Neuronal stem cell (in vitro differentiated cells): ENCODE measurements around the gene TMEM150C.

Source experiments
- DNase-seq: peaks from one replicate; pipeline ENCODE4 v3.0.0-alpha.2; 2013; ENCODE audit warnings: low spot score
- H2AFZ ChIP-seq: one replicate; pipeline ENCODE4 v1.6.1; 2013; ENCODE audit warnings: mild to moderate bottlenecking, low read length, inconsistent platforms
- H2AK5ac ChIP-seq: 2 replicates; pipeline ENCODE4 v1.6.1; 2013; ENCODE audit warnings: low read depth, mild to moderate bottlenecking, inconsistent platforms, low read length, moderate library complexity, mixed read lengths
- H2BK120ac ChIP-seq: 2 replicates; pipeline ENCODE4 v1.6.1; 2013; ENCODE audit warnings: low read depth, mild to moderate bottlenecking, inconsistent platforms, low read length, moderate library complexity, mixed read lengths
- H2BK12ac ChIP-seq: one replicate; pipeline ENCODE4 v1.6.1; 2013; ENCODE audit warnings: low read length, inconsistent platforms
- H2BK15ac ChIP-seq: 2 replicates; pipeline ENCODE4 v1.6.1; 2013; ENCODE audit warnings: mild to moderate bottlenecking, low read length, inconsistent platforms, mixed read lengths
- H2BK5ac ChIP-seq: one replicate; pipeline ENCODE4 v1.6.1; 2013; ENCODE audit warnings: inconsistent platforms, mild to moderate bottlenecking, low read length, moderate library complexity
- H3K14ac ChIP-seq: one replicate; pipeline ENCODE4 v1.6.1; 2013; ENCODE audit warnings: low read length, inconsistent platforms
- H3K18ac ChIP-seq: 2 replicates; pipeline ENCODE4 v1.6.1; 2013; ENCODE audit warnings: low read length, inconsistent platforms
- H3K23ac ChIP-seq: 2 replicates; pipeline ENCODE4 v1.6.1; 2013; ENCODE audit warnings: low read depth, mild to moderate bottlenecking, mixed read lengths, low read length, inconsistent platforms; ENCODE audit not compliant: poor library complexity
- H3K27ac ChIP-seq: replicated peaks from 3 replicates; pipeline ENCODE4 v1.5.1; 2013; ENCODE audit warnings: low read length, inconsistent platforms
- H3K27me3 ChIP-seq, 3 experiments: 2 replicates each; pipeline ENCODE4 v1.6.1; 2013; ENCODE audit warnings: low read length in 3 of 3, mild to moderate bottlenecking in 2 of 3, inconsistent platforms in 1 of 3, low read depth in 1 of 3, mixed read lengths in 1 of 3, moderate library complexity in 1 of 3; ENCODE audit not compliant: control insufficient read depth in 3 of 3, insufficient read depth in 3 of 3
- H3K36me3 ChIP-seq, 2 donors: replicated peaks in 1 of 2; 2 replicates each; pipeline ENCODE4 v1.6.1; 2013; ENCODE audit warnings: low read length in 2 of 2; ENCODE audit not compliant: control insufficient read depth in 2 of 2, insufficient read depth in 2 of 2
- H3K4ac ChIP-seq: 2 replicates; pipeline ENCODE4 v1.6.1; 2013; ENCODE audit warnings: inconsistent platforms, mild to moderate bottlenecking, low read length, moderate library complexity
- H3K4me1 ChIP-seq, 2 donors: 1 replicate in 1 of 2; 2 replicates in 1 of 2; pipeline ENCODE4 v1.6.1; 2013; ENCODE audit warnings: low read length in 2 of 2, low read depth in 1 of 2; ENCODE audit not compliant: control insufficient read depth in 2 of 2, insufficient read depth in 1 of 2
- H3K4me2 ChIP-seq: one replicate; pipeline ENCODE4 v1.6.1; 2013; ENCODE audit warnings: mild to moderate bottlenecking, low read length, inconsistent platforms; ENCODE audit not compliant: insufficient read depth, poor library complexity, severe bottlenecking
- H3K4me3 ChIP-seq, 2 donors: 2 replicates each; pipeline ENCODE4 v1.5.1; 2013; ENCODE audit warnings: low read length in 2 of 2, mild to moderate bottlenecking in 2 of 2, inconsistent platforms in 1 of 2, moderate library complexity in 1 of 2
- H3K79me1 ChIP-seq: one replicate; pipeline ENCODE4 v1.6.1; 2013; ENCODE audit warnings: low read depth, mild to moderate bottlenecking, inconsistent platforms, low read length, moderate library complexity
- H3K9ac ChIP-seq: one replicate; pipeline ENCODE4 v1.6.1; 2013; ENCODE audit warnings: mild to moderate bottlenecking, low read depth, low read length, inconsistent platforms; ENCODE audit not compliant: poor library complexity
- H3K9me3 ChIP-seq, 2 donors: replicated peaks in 1 of 2; 2 replicates each; pipeline versions ENCODE3 to v1.6.1; 2013; ENCODE audit warnings: low read length in 2 of 2, mild to moderate bottlenecking in 2 of 2, inconsistent platforms in 1 of 2, low read depth in 1 of 2, mixed read lengths in 1 of 2, moderate library complexity in 1 of 2; ENCODE audit not compliant: control insufficient read depth in 2 of 2, insufficient read depth in 1 of 2
- H4K8ac ChIP-seq: one replicate; pipeline ENCODE4 v1.6.1; 2013; ENCODE audit warnings: low read depth, mild to moderate bottlenecking, inconsistent platforms, low read length, moderate library complexity
- H4K91ac ChIP-seq: one replicate; pipeline ENCODE4 v1.6.1; 2013; ENCODE audit warnings: low read length, low read depth, mild to moderate bottlenecking, inconsistent platforms; ENCODE audit not compliant: poor library complexity
- WGBS, 2 donors: extraction: QIAGEN DNeasy Blood & Tissue Kit; methylation state at CpG; one replicate each; pipeline ENCODE4 v1.1.7; 2013; ENCODE audit warnings: missing lambda C conversion rate in 2 of 2, mixed read lengths in 1 of 2; ENCODE audit not compliant: insufficient read length in 2 of 2, insufficient replicate concordance in 1 of 2; ENCODE audit errors: extremely low coverage in 2 of 2; 5-methylcytosine and 5-hydroxymethylcytosine counted together

The TMEM150C gene

GRCh38 chr4:82521283-82521682 lies 40.5 kb downstream of the TMEM150C start:
- no peak overlapping the region for H2BK5ac ChIP-seq
- no CpG with 5 or more reads among the region's 2 CpGs for WGBS, 2 donors

GRCh38 chr4:82519776-82520175 lies 42.0 kb downstream of the TMEM150C start:
- Histone ChIP-seq H3K23ac (no peak overlapping the region), H2BK120ac (no peak overlapping the region), H2BK15ac (no peak overlapping the region), H2BK5ac (no peak overlapping the region), H4K8ac (no peak overlapping the region), H3K14ac (no peak overlapping the region), H3K4ac (no peak overlapping the region), H3K79me1 (no peaks in the 10 kb centered on the region), H3K9ac (no peak overlapping the region), H3K18ac (no peak overlapping the region), H3K4me3 (no peak overlapping the region), H3K27ac (no peak overlapping the region), H3K4me1 (peaks cover 0 to 3% of the 10 kb centered on the region in 2 donors), H2AFZ (no peak overlapping the region), H3K27me3 (peaks cover 0 to 17% (median 0%) of the 10 kb centered on the region in 3 experiments), H3K9me3 (no peaks in the 10 kb centered on the region), H2BK12ac (no peak overlapping the region), H4K91ac (no peak overlapping the region), H3K36me3 (no peaks in the 10 kb centered on the region), H3K4me2 (no peak overlapping the region), H2AK5ac (no peak overlapping the region)
- no peak for DNase-seq
- no CpG with 5 or more reads among the region's 2 CpGs for WGBS, 2 donors

More at GRCh38 chr4:82521283-82521682, 40.5 kb downstream of the TMEM150C start:
- Histone ChIP-seq H3K4me3 (no peak overlapping the region), H2BK12ac (no peak overlapping the region), H2BK15ac (no peak overlapping the region), H3K27me3 (peaks cover 0 to 15% (median 0%) of the 10 kb centered on the region in 3 experiments), H3K36me3 (no peaks in the 10 kb centered on the region), H4K8ac (no peak overlapping the region), H3K9ac (no peak overlapping the region), H3K4ac (no peak overlapping the region), H3K14ac (no peak overlapping the region), H4K91ac (no peak overlapping the region), H3K4me1 (peaks cover 0 to 6% of the 10 kb centered on the region in 2 donors), H3K23ac (no peak overlapping the region), H2AK5ac (no peak overlapping the region), H3K9me3 (no peaks in the 10 kb centered on the region), H3K4me2 (no peak overlapping the region), H2AFZ (no peak overlapping the region), H3K79me1 (no peaks in the 10 kb centered on the region), H3K18ac (no peak overlapping the region), H2BK120ac (no peak overlapping the region), H3K27ac (no peak overlapping the region)
- DNase-seq, result no peak

GRCh38 chr4:82519072-82519471 lies 42.7 kb downstream of the TMEM150C start:
- no peak overlapping the region for H3K4ac ChIP-seq
- WGBS, 2 donors, result no CpG with 5 or more reads among the region's 3 CpGs
- H3K4me1 ChIP-seq, result no peaks in the 10 kb centered on the region

GRCh38 chr4:82517043-82517442 lies 44.7 kb downstream of the TMEM150C start:
- H2BK15ac ChIP-seq, result no peak overlapping the region
- no peak overlapping the region for H2BK120ac ChIP-seq
- H3K23ac ChIP-seq, result no peak overlapping the region
- no peak overlapping the region for H3K9ac ChIP-seq
- no peak overlapping the region for H4K8ac ChIP-seq
- no peak overlapping the region for H2AFZ ChIP-seq
- H3K18ac ChIP-seq, result no peak overlapping the region
- DNase-seq, result no peak
- no peak overlapping the region for H2BK5ac ChIP-seq
- no peak overlapping the region for H2AK5ac ChIP-seq
- H4K91ac ChIP-seq, result no peak overlapping the region
- no CpG with 5 or more reads among the region's 2 CpGs for WGBS, 2 donors
- H3K4me1 ChIP-seq, result peaks cover 0 to 2% of the 10 kb centered on the region in 2 donors
- H3K27ac ChIP-seq, result no peak overlapping the region
- no peaks in the 10 kb centered on the region for H3K36me3 ChIP-seq
- no peak overlapping the region for H3K4me3 ChIP-seq
- no peak overlapping the region for H3K4me2 ChIP-seq
- no peak overlapping the region for H3K4ac ChIP-seq
- peaks cover 0 to 26% (median 0%) of the 10 kb centered on the region in 3 experiments for H3K27me3 ChIP-seq
- peaks cover 0 to 2% of the 10 kb centered on the region in 2 donors for H3K9me3 ChIP-seq
- no peak overlapping the region for H2BK12ac ChIP-seq
- H3K14ac ChIP-seq, result no peak overlapping the region
- H3K79me1 ChIP-seq, result no peaks in the 10 kb centered on the region

More at GRCh38 chr4:82519072-82519471, 42.7 kb downstream of the TMEM150C start:
- Histone ChIP-seq H3K36me3 (no peaks in the 10 kb centered on the region), H2BK120ac (no peak overlapping the region), H4K8ac (no peak overlapping the region), H2BK12ac (no peak overlapping the region), H2BK5ac (no peak overlapping the region), H3K79me1 (no peaks in the 10 kb centered on the region), H3K27me3 (peaks cover 0 to 22% (median 0%) of the 10 kb centered on the region in 3 experiments), H2BK15ac (no peak overlapping the region), H3K18ac (no peak overlapping the region), H3K23ac (no peak overlapping the region), H3K4me2 (no peak overlapping the region), H3K27ac (no peak overlapping the region), H2AK5ac (no peak overlapping the region), H3K4me3 (no peak overlapping the region), H3K14ac (no peak overlapping the region), H3K9ac (no peak overlapping the region), H3K9me3 (no peaks in the 10 kb centered on the region), H4K91ac (no peak overlapping the region), H2AFZ (no peak overlapping the region)
- DNase-seq, result no peak
